HG03575 (cell line): ENCODE data around the gene NTRK1.

Source experiments
- ATAC-seq: cut with Tn5 transposase; IDR thresholded peaks from one replicate; pipeline ENCODE4 v1.9.1; 2021; ENCODE audit not compliant: unreplicated experiment, insufficient number of reproducible peaks, low FRiP score; ENCODE audit errors: extremely low read depth

NTRK1 gene

DNA sequence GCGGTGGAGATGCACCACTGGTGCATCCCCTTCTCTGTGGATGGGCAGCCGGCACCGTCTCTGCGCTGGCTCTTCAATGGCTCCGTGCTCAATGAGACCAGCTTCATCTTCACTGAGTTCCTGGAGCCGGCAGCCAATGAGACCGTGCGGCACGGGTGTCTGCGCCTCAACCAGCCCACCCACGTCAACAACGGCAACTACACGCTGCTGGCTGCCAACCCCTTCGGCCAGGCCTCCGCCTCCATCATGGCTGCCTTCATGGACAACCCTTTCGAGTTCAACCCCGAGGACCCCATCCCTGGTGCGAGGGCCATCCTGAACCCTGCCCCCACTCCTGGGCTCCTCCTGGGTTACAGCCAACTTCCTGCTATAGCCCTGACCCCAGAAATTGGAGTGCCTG lies 13.0 kb downstream of the NTRK1 start:
- no peak for ATAC-seq

DNA sequence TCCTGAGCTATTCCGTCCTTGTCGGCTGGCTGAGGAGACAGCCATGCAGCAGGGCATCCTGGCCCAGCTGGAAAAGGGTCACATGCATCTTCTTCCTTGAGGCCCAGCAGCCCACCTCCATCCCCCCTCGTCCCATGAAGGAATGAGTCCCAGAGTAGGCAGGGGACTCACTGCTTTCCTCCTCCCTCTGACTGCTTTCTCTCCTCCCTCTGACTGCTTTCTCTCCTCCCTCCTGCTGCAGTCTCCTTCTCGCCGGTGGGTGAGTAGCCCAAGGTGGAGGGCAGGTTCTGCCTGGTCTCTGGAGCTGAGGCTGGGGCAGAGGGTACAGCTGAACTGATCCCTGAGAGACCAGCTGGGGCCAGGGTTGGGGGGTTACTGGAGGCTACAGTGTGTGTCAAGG lies 13.5 kb downstream of the NTRK1 start:
- ATAC-seq, result no peak

DNA sequence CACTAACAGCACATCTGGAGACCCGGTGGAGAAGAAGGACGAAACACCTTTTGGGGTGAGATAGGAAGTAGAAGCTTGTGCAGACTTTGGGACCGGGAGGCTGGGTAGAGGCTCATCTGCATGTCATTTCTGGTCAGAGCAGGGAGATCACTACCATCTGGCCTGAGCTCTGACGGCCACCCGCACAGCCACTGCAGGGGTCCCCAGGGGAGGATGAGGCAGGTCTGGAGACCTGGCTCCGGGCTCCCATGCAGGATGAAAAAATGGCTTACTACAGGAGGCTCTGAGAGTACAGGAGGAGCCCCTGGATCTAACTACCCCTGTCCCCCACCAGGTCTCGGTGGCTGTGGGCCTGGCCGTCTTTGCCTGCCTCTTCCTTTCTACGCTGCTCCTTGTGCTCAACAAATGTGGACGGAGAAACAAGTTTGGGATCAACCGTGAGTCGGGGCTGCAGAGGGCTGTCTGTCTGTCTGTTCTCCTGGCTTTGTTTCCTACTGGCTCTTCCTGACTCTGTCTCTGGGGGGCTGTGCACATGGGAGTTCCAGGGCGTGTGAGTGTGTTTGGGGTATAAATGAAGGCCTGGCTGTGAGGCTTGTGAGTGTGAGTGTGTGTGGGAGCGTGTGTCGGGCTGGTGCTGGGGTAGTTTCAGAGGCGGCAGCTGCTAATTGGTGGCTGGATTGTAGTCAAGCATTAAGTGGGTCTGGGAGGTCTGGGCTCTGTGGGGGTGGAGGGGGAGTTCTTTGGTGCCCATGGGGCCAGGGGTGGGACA lies 14.1 kb downstream of the NTRK1 start:
- no peak for ATAC-seq

DNA sequence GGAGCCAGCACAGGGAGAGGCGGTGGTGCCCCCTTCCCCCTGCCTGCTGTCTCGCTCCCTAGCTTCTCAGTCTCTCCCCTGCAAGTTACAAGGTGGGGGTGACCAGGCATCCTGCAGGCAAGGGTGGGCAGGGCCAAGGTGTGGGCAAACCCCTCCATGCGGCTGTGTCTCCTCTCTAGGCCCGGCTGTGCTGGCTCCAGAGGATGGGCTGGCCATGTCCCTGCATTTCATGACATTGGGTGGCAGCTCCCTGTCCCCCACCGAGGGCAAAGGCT lies 14.6 kb downstream of the NTRK1 start:
- ATAC-seq, result no peak

DNA sequence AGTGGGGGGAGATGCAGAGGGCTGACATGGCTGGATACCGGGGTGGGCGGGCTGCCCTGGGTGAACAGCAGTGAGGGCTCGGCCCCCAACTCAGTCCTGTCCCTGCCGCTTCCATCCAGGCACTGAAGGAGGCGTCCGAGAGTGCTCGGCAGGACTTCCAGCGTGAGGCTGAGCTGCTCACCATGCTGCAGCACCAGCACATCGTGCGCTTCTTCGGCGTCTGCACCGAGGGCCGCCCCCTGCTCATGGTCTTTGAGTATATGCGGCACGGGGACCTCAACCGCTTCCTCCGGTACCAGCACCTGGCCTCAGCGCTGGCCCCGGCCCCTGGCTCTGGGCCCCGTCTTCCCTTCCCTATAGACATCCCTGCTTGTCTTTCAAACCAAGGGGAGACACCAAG lies 15.6 kb downstream of the NTRK1 start:
- ATAC-seq, result no peak

DNA sequence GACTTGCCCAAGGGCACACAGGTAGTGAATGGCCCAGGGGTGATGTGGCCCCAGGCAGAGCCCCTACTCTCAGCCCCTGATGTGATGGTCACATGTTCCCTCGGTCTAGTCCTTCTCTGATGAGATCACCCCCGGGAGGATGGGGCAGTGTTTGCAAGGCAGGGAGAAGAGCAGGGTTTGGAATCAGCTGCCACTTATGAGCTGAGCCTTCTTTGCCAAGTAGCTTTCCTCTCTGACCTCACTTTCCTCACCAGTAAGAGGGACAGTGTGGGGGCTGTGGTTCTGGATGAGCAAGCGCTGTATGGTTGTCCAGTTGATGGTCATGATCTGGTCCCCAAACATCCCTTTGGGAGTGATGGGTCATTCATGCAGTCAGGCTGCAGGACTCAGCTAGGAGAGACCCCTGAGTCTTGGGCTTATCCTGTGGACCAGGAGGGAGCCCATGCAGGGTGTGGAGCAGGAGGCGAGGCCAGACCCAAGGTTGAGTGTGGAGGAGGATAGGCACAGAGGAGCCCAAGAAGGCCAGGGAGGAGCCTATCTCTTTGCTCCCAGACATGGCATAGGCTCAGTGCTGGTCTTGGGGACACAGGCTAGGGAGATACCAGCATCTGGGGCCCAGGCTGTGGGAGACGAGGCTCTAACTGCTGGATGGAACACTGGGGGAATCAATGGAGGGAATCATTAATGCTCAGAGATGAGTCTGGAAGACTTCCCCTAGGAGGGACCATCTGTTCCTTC lies 16.9 kb downstream of the NTRK1 start:
- no peak for ATAC-seq

DNA sequence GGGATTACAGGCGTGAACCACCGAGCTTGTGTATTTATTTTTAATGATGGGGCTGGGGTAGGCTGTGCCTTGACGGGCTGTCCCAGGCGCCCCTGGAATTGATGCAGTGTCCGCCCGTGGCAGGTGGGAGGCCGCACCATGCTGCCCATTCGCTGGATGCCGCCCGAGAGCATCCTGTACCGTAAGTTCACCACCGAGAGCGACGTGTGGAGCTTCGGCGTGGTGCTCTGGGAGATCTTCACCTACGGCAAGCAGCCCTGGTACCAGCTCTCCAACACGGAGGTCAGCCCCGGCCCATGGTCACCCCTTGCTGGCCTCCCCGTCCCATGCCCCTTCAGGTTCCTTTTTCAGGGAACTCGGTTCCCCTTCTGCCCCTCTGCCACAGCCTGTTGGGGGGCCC lies 19.2 kb downstream of the NTRK1 start:
- ATAC-seq, result no peak

DNA sequence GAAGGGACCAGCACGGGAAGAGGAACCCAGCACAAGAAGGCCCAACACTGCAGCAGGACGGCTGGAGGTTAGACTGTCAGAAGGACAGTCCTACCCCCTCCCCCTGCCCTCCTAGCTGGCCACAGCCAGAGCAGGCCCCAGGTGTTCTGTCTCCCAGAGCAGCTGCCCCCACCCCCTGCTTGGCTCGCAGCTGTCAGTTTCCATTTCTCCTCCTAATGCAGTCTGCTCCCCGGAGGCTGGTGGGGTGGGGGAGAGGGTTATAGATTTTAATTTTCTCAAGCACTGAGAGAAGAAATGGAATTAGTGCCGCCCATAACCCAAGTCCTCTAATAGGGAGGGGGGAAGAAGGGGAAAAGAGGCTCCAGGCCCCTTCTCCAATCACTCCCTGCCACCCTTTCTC lies 19.8 kb downstream of the NTRK1 start:
- ATAC-seq, result no peak

DNA sequence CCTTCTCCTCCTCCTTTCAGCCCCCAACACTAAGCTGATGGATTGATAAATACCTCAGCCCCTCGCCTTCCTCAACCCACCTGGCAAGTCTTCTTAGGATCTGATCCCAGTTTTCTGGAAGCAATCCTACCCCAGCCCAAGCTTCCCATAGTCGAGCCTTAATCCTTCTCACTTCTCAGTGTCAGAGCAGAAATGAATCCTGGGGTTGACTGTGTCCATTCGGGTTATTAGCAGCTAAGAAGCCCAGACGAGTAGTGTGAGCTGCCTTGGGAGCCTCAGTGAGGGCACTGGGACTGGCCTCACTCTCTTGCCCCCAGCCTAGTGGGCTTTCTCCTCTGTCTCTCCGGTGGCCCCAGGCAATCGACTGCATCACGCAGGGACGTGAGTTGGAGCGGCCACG lies 20.4 kb downstream of the NTRK1 start:
- no peak for ATAC-seq

DNA sequence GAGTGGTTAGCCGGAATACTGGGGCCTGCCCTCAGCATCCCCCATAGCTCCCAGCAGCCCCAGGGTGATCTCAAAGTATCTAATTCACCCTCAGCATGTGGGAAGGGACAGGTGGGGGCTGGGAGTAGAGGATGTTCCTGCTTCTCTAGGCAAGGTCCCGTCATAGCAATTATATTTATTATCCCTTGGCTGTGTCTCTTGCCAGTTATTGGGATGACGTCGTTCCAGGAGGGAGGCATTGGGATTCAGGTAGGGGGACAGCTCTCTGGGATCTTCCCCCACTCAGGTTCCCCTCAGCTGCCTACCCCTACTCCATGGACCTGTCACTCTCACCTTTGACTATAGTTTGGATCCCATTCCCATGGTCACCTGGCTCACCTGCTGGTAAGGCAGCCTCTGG lies 21.0 kb downstream of the NTRK1 start:
- ATAC-seq, result no peak

DNA sequence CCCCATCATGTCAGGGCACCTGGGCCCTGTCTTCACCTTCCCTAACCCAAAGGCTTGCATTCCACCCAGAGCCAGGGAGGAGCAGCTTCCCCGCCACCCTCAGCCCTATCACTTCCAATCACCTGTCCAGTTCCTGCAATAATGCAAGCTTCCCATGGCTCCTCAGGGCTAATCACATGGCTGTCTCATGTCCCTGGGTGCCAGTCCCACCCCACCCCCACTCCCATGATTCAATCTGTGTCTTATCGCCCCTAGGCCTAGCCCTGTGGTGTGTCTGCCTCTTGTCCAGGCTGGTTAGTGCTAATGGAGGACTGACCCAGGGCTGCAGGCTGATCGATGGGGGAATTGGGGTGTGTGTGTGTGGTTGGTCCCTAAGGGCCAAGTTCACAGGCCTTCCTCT lies 21.9 kb downstream of the NTRK1 start:
- ATAC-seq, result no peak

DNA sequence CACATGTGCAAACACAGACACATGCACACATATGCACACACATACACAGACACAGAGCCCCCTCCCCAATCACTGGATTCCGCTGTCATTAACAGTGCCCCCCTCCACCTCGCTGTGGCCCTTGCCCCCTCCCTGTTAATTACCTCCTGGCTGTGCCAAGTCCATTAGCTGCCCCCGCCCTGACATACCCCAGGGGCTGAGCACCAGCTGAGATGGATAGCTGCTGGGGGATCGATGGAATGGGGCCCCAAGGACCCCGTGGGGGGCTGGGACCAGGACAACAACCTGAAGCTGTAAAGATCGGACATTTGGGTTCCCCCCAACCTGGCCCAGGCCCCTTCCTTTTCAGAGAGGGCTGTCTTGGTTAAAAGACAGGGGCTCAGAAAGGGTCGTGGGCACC lies 23.3 kb downstream of the NTRK1 start:
- no peak for ATAC-seq

DNA sequence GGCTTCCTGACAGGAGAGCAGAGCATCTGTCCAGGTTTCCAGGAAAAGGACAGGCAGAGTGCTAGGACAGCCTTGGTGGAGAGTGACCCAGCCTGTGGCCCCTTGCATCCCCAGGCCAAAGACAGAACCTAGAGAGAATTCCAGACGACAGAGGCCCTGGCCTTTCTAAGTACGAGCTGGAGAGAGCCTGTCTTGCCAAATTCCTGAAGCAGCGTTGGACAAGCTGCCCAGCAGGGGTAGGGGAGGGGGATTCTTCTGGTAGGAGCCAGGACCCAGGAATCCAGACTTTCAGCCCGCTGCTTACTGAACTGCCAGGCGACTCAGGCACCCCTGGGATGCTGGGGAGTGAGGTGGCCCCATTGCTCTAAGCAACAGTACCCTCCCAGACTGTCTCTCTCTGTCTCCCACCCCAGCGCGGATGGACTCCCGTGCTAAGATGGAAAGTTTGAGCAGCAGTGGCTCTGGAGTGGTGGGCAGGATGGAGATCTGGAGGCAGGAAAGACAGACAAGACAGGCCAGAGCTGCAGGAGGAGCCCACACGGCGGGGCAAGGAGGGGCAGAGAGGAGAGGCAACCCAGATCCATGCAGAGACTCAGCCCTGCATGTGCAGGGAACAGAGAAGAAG lies 24.0 kb downstream of the NTRK1 start:
- ATAC-seq, result no peak

DNA sequence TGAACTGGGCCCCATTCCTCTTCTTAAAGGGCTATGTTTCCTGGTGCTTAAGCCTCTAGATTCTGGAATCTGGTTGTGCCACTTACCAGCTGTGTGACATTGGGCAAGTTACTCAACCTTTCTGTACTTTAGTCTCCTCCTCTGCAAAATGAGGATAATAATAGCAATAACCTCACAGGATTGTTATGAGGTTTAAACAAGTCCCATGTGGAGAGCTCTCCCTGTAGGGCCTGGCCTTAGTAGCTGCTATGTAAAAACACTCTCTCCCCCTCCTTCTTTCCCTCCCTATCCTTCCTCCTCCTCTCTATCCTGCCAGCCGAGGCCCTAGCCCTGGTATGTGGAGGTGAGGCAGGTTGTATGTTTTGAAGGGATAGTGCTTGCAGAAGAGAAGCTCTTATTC lies 24.6 kb downstream of the NTRK1 start:
- ATAC-seq, result no peak

DNA sequence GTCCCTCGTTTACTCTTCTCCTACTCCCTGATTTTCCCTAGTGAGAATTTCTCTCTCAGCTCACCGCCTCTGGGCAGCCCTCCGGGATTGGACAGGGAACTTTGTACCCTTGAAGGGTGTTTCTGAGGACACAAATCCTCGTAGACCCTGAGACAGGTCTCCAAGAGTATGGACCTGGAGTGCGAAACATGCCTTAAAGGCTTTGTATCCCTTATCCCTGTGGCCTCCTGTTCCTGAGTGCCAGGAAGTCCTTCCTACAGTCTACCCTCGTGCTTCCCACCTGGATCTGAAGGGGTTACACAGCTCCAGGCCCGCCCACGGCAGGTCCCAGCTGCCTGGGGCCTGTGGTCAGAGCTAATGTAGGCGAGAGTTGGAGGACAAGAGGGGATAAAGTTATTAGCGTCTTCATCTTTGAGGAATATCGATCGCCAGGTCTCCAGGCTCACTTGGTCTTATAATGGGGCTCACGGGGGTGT lies 25.3 kb downstream of the NTRK1 start:
- no peak for ATAC-seq

DNA sequence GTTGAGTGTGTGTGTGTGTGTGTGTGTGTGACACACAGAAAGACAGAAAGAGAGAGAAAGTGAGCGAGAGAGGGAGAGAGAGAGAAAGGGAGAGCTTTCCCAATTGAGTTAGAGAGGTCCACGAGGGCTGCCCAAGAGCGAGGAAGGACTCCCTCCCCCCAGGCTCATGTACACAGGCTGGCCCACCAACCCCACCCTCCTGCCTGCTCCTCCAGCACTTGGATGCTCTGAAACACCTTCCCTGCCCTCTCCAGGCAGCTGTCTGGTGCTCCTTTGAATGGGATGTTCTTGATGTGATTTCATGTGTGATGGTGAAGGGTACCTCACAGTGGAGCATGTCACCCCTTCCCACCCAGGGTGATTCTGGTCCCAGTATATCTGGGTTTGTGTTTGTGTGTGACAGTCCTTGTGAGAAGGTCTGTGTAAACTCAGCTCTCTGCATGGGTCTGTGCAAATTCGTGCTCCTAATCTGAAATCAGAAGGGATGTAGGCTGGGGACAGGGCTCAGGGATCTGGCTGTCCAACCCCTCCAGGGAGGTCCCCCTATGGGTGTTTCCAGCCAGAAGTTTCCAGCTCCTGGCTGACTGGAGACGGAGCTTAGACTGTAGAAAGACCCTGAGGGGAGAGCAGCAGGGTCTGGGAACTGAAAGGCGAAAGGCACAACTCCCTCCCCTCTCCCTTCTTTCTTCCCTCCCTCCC lies 26.1 kb downstream of the NTRK1 start:
- ATAC-seq, result no peak

DNA sequence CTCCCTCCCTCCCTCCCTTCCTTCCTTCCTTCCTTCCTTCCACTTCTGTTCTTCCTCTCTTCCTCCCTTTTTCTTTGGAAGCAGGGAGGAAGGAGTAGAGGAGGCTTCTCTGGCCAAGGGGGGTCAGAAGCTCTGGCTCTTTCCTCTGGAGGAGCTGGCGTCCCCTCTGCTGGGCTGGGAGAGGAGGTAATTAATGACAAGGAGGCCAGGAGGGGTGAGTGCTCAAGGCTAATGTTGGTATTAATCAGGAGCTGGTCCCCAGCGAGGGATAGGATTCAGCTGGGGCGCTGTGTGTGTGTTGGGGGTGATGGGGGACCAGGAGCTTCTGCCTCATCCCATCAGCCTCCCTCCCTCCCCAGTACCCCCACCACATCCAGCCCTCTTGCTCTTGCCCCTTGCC lies 26.7 kb downstream of the NTRK1 start:
- no peak for ATAC-seq

DNA sequence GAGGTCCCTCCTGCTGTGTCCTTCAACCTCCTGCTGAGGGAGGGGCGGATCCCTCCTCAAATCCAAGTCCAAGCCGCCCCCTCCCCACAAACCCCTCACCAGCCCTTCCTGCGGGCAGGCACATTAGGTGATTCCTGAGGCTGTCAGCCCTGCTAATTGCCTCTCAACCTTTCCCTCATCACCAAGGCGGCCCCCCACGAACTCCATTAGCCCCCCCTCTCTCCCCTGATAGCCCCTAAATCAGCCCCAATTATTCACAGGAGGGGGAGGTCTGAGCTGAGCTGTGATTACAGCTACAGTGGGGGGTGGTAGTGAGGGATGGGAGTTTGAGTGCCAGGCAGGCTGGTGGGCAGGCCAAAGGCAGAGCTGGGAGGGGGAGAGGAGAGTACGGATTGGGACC lies 27.1 kb downstream of the NTRK1 start:
- no peak for ATAC-seq

DNA sequence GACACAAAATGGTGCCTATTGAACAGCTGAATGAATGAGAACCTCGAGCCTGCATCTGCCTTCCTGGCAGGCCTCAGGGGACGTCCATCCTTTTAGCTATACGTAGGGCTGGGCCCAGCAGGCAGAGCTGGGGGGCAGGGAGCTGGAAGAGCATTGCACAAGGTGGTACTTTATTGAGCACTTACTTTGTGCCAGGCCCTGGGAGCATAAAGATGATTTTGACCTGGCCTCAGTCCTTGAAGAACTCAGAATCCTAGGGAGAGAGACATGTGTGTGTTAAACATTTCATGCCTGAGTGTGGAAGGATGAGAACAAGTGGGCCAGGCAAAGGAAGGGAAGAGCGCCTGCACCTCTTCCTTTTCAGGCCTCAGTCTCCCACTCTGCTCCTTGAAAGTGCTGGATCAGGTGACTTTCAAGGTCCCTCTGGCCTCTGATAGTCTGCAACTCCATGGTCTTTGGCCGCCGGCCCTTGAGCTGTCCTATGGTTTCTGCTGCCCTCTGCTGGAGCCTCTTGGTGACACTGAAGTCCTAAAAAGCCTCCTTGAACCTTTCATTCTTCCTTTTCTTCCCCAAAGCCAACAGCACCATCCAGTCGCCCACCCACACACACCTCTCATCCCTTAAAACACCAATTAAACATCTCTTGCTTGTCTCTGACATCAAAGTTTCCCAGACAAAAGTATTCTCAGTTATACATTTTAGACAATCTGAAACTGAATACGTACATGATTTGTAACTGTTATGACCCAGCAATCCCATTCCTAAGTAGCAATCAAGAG lies 29.3 kb downstream of the NTRK1 start:
- no peak for ATAC-seq
